GM23338 (cell line): Measurements from ENCODE around the gene PRDM10. TPM values are rescaled to one million over a fixed set of nuclear protein-coding genes. Genes with fewer than 3 reads are reported as not detected.

Source experiments
- ATAC-seq: fragments of 200-7000 bp; cut with Tn5 transposase; 3 replicates; pipeline ENCODE4 v1.9.1; 2020
- DNase-seq: peaks from one replicate; pipeline ENCODE4 v3.0.0-alpha.2; 2015; ENCODE audit warnings: low spot score
- H2AFZ ChIP-seq: fragments of 200-600 bp; sonication (generic); 2 replicates; pipeline ENCODE4 v1.8.0; 2016; ENCODE audit warnings: antibody characterized with exemption, mild to moderate bottlenecking, moderate library complexity
- H3F3A ChIP-seq: fragments of 200-600 bp; sonication (generic); replicated peaks from 2 replicates; pipeline ENCODE4 v1.8.0; 2017; ENCODE audit warnings: antibody characterized with exemption, mixed run types, low read depth
- H3K27ac ChIP-seq: fragments of 200-600 bp; sonication (generic); 2 replicates; pipeline ENCODE4 v1.6.1; 2016; ENCODE audit warnings: low read depth
- H3K27me3 ChIP-seq: fragments of 200-600 bp; sonication (generic); 2 replicates; pipeline ENCODE4 v1.8.0; 2016; ENCODE audit warnings: mild to moderate bottlenecking, mixed run types, moderate library complexity; ENCODE audit not compliant: insufficient read depth
- H3K36me3 ChIP-seq: fragments of 200-600 bp; sonication (generic); 2 replicates; pipeline ENCODE4 v1.8.0; 2016; ENCODE audit warnings: mild to moderate bottlenecking; ENCODE audit not compliant: insufficient read depth
- H3K4me1 ChIP-seq: fragments of 200-600 bp; sonication (generic); 2 replicates; pipeline ENCODE4 v1.8.0; 2016; ENCODE audit warnings: mild to moderate bottlenecking, moderate library complexity; ENCODE audit not compliant: insufficient read depth
- H3K4me2 ChIP-seq: fragments of 200-600 bp; sonication (generic); 2 replicates; pipeline ENCODE4 v1.7.1; 2017; ENCODE audit warnings: mixed run types
- H3K4me3 ChIP-seq: fragments of 200-600 bp; sonication (generic); 2 replicates; pipeline ENCODE4 v1.6.1; 2016; ENCODE audit warnings: mixed run types
- H3K79me2 ChIP-seq: fragments of 200-600 bp; sonication (generic); replicated peaks from 2 replicates; pipeline ENCODE4 v1.8.0; 2017; ENCODE audit warnings: mild to moderate bottlenecking; ENCODE audit not compliant: insufficient read depth
- H3K9me2 ChIP-seq: fragments of 200-600 bp; sonication (generic); 2 replicates; pipeline ENCODE4 v1.8.0; 2017; ENCODE audit not compliant: insufficient read depth
- H4K20me1 ChIP-seq: fragments of 200-600 bp; sonication (generic); replicated peaks from 2 replicates; pipeline ENCODE4 v1.8.0; 2017; ENCODE audit warnings: mild to moderate bottlenecking; ENCODE audit not compliant: insufficient read depth
- H3K27ac Mint-ChIP-seq: 2 replicates; pipeline ENCODE4 v1.8.0; 2020; ENCODE audit warnings: inconsistent platforms, mild to moderate bottlenecking, moderate library complexity, mixed read lengths
- H3K27me3 Mint-ChIP-seq: 3 replicates; pipeline ENCODE4 v1.8.0; 2022; ENCODE audit warnings: low read depth, mild to moderate bottlenecking, moderate library complexity, mixed read lengths, inconsistent platforms; ENCODE audit not compliant: insufficient read depth, poor library complexity
- H3K36me3 Mint-ChIP-seq: 3 replicates; pipeline ENCODE4 v1.8.0; 2021; ENCODE audit warnings: low read depth, mild to moderate bottlenecking, inconsistent platforms, moderate library complexity, mixed read lengths
- H3K4me1 Mint-ChIP-seq: 3 replicates; pipeline ENCODE4 v1.8.0; 2020; ENCODE audit warnings: mild to moderate bottlenecking, inconsistent platforms, mixed read lengths
- H3K4me3 Mint-ChIP-seq: 3 replicates; pipeline ENCODE4 v1.8.0; 2021; ENCODE audit warnings: moderate library complexity, mild to moderate bottlenecking, inconsistent platforms, mixed read lengths
- H3K9me3 Mint-ChIP-seq: 3 replicates; pipeline ENCODE4 v1.8.0; 2020; ENCODE audit warnings: moderate library complexity, mild to moderate bottlenecking, inconsistent platforms, mixed read lengths
- CREB1 ChIP-seq: fragments of 250-450 bp; sonication (Bioruptor Pico); IDR thresholded peaks from 2 replicates; pipeline ENCODE4 v1.5.0; 2020; ENCODE audit warnings: low read depth, mild to moderate bottlenecking, moderate library complexity
- CTCF ChIP-seq, 2 experiments: fragments of 200-600 bp in 1 of 2; sonication (generic) in 1 of 2; conservative IDR thresholded peaks; 2 replicates each; pipeline versions ENCODE4 v1.5.1 to v1.6.1; 2016 to 2017; ENCODE audit warnings: antibody characterized with exemption in 2 of 2, low read depth in 2 of 2, mild to moderate bottlenecking in 2 of 2, moderate library complexity in 1 of 2
- EZH2 ChIP-seq: fragments of 200-600 bp; sonication (generic); IDR thresholded peaks from one replicate; pipeline ENCODE4 v1.8.0; 2017; ENCODE audit warnings: antibody characterized with exemption, mild to moderate bottlenecking, low read depth; ENCODE audit not compliant: unreplicated experiment
- EZH2phosphoT487 ChIP-seq: fragments of 200-600 bp; sonication (generic); IDR thresholded peaks from one replicate; pipeline ENCODE4 v1.8.1; 2018; ENCODE audit warnings: antibody characterized with exemption; ENCODE audit not compliant: unreplicated experiment
- JUNB ChIP-seq: IDR thresholded peaks from one replicate; pipeline ENCODE4 v1.6.1; 2016; ENCODE audit warnings: antibody characterized with exemption; ENCODE audit not compliant: unreplicated experiment
- NANOG ChIP-seq: IDR thresholded peaks from 2 replicates; pipeline ENCODE4 v1.6.1; 2016; ENCODE audit warnings: antibody characterized with exemption, borderline replicate concordance
- POLR2AphosphoS5 ChIP-seq: IDR thresholded peaks from 2 replicates; pipeline ENCODE4 v1.6.1; 2016; ENCODE audit warnings: antibody characterized with exemption, low read depth
- REST ChIP-seq: IDR thresholded peaks from one replicate; pipeline ENCODE4 v1.6.1; 2018; ENCODE audit warnings: antibody characterized with exemption; ENCODE audit not compliant: unreplicated experiment
- STAT1 ChIP-seq: IDR thresholded peaks from one replicate; pipeline ENCODE4 v1.6.1; 2016; ENCODE audit warnings: antibody characterized with exemption; ENCODE audit not compliant: unreplicated experiment
- ZNF331 ChIP-seq: fragments of 250-450 bp; sonication (Bioruptor Pico); IDR thresholded peaks from 2 replicates; pipeline ENCODE4 v1.5.0; 2020; ENCODE audit warnings: low read depth, mild to moderate bottlenecking, moderate library complexity
- ZNF462 ChIP-seq: fragments of 250-450 bp; sonication (Bioruptor Pico); IDR thresholded peaks from 2 replicates; pipeline ENCODE4 v1.5.0; 2020; ENCODE audit warnings: mild to moderate bottlenecking, moderate library complexity
- polyA plus RNA-seq: library from polyadenylated mRNA; unstranded; fragments of >200 nt; fragmentation: Nextera tagmentation; extraction: Ambion mirVana; gene quantifications from 2 replicates; pipeline ENCODE4 v1.2.1, GENCODE V29; 2016
- total RNA-seq: library from RNA; depleted of rRNA; stranded (reverse); fragments of >200 nt; shearing (Covaris generic); gene quantifications from 2 replicates; pipeline ENCODE4 v1.2.3, GENCODE V29; 2014

PRDM10 gene
- total and polyA plus RNA-seq, 2 experiments from 2014 or later = 5.2 to 14.9 TPM

DNA sequence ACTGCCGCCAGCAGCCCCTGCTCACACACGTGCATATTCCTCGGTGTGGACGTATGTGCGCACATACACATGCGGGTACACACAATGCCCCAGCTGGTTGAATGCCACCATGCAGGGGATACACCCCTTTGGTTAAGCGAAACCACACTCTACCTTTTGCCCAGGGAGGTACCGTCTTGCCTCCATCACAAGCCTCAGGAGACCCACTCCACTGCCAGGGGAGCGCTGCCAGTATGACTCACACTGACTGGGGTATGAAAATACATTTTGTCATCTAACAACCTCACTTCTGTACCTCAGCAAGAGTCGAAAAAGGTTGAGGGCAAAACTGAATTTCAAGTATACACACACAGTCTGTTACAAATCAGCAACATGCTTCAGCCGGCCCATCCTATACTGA, 147.5 kb downstream of the PRDM10 start (continued):
- TF ChIP-seq ZNF462 (CRISPR knock-in tag) (no peak), STAT1 (no peak), NANOG (no peak)

GRCh38 chr11:129854232-129854805, 148.3 kb downstream of the PRDM10 start:
- H3K36me3 ChIP-seq = no peaks in the 10 kb centered on the region
- 0 out of 2 replicates have a peak, but pooled peaks cover under 1% of the 10 kb centered on the region for H4K20me1 ChIP-seq
- no peaks in the 10 kb centered on the region for H3K79me2 ChIP-seq
- DNase-seq (no peak), ATAC-seq (no peak)
- TF ChIP-seq JUNB = no peak
- TF ChIP-seq POLR2AphosphoS5 = no peak
- TF ChIP-seq EZH2 = no peak
- TF ChIP-seq ZNF331 (CRISPR knock-in tag) = no peak
- TF ChIP-seq EZH2phosphoT487 = no peak
- no peak for TF ChIP-seq CTCF (conservative IDR thresholded peaks at IDR 0.05; ENCODE audit: low read depth in 2 of 2)
- TF ChIP-seq NANOG = no peak
- TF ChIP-seq CREB1 (CRISPR knock-in tag) = no peak
- TF ChIP-seq REST = no peak
- no peak for TF ChIP-seq STAT1
- no peaks in the 10 kb centered on the region for H3K27me3 ChIP-seq
- Mint-ChIP-seq H3K4me3 (no peak overlapping the region), H3K27ac (no peak overlapping the region), H3K27me3 (peaks cover 5% of the 10 kb centered on the region), H3K4me1 (peaks cover 2% of the 10 kb centered on the region; the same call in 1 of the 3 replicates), H3K9me3 (no peaks in the 10 kb centered on the region), H3K36me3 (no peaks in the 10 kb centered on the region)
- H2AFZ ChIP-seq = no peak overlapping the region
- no peaks in the 10 kb centered on the region for H3F3A ChIP-seq
- H3K9me2 ChIP-seq = no peaks in the 10 kb centered on the region
- H3K4me1 ChIP-seq = no peaks in the 10 kb centered on the region
- no peak overlapping the region for H3K4me2 ChIP-seq
- H3K27ac ChIP-seq = no peak overlapping the region
- H3K4me3 ChIP-seq = no peak overlapping the region
